HepG2 (cell line): ENCODE measurements around the gene LAMC3. TPM values are rescaled to one million over a fixed set of nuclear protein-coding genes. Genes with fewer than 3 reads are reported as not detected.
A peak's percentile ranks its signal among the peaks of the same experiment; 100 is the strongest.

Experiments used
- CEBPG ChIP-seq: IDR thresholded peaks from 2 replicates; pipeline ENCODE4 v1.6.1; 2016
- DPF2 ChIP-seq: sonication (generic); formaldehyde crosslinking; IDR thresholded peaks from 2 replicates; pipeline ENCODE4 v1.4.0; 2020; ENCODE audit warnings: mild to moderate bottlenecking, low read depth, missing genetic modification reagents, borderline replicate concordance
- EZH2 ChIP-seq: conservative IDR thresholded peaks from 2 replicates; pipeline ENCODE4 v1.6.1; 2012; ENCODE audit warnings: mild to moderate bottlenecking, low read depth, low read length, moderate library complexity
- FOXO1 ChIP-seq: sonication (generic); formaldehyde crosslinking; IDR thresholded peaks from 2 replicates; pipeline ENCODE4 v1.4.0; 2020; ENCODE audit warnings: missing genetic modification reagents
- FOXP1 ChIP-seq, 2 experiments: fragments of 450-650 bp in 1 of 2; IDR thresholded peaks; 2 replicates each; pipeline ENCODE4 v1.6.1; 2017 to 2018; ENCODE audit warnings: antibody characterized with exemption in 1 of 2
- HHEX ChIP-seq: IDR thresholded peaks from 2 replicates; pipeline ENCODE4 v1.6.1; 2016; ENCODE audit warnings: control low read depth
- MATR3 ChIP-seq: sonication (generic); formaldehyde crosslinking; IDR thresholded peaks from 2 replicates; pipeline ENCODE4 v1.4.0; 2020; ENCODE audit warnings: missing genetic modification reagents
- POGZ ChIP-seq: sonication (generic); formaldehyde crosslinking; IDR thresholded peaks from 2 replicates; pipeline ENCODE4 v1.4.0; 2020; ENCODE audit warnings: mild to moderate bottlenecking, missing genetic modification reagents
- SMARCC2 ChIP-seq: fragments of 450-650 bp; IDR thresholded peaks from 2 replicates; pipeline ENCODE4 v1.6.1; 2017; ENCODE audit warnings: antibody characterized with exemption, mild to moderate bottlenecking
- SRF ChIP-seq: IDR thresholded peaks from 2 replicates; pipeline ENCODE4 v1.6.1; 2011; ENCODE audit warnings: mild to moderate bottlenecking, low read depth, low read length, moderate library complexity
- TARDBP ChIP-seq: sonication (generic); formaldehyde crosslinking; IDR thresholded peaks from 2 replicates; pipeline ENCODE4 v1.8.0; 2022; ENCODE audit warnings: mild to moderate bottlenecking, missing genetic modification reagents
- TBP ChIP-seq: sonication (generic); formaldehyde crosslinking; IDR thresholded peaks from 2 replicates; pipeline ENCODE4 v1.5.0; 2020; ENCODE audit warnings: missing genetic modification reagents
- TSC22D2 ChIP-seq: sonication (generic); formaldehyde crosslinking; IDR thresholded peaks from 2 replicates; pipeline ENCODE4 v1.5.1; 2020; ENCODE audit warnings: missing genetic modification reagents, mild to moderate bottlenecking, borderline replicate concordance
- ZFY ChIP-seq: sonication (generic); formaldehyde crosslinking; IDR thresholded peaks from 2 replicates; pipeline ENCODE4 v1.4.0; 2020; ENCODE audit warnings: missing genetic modification reagents
- ZIK1 ChIP-seq: sonication (generic); formaldehyde crosslinking; IDR thresholded peaks from 2 replicates; pipeline ENCODE4 v1.5.0; 2020; ENCODE audit warnings: mild to moderate bottlenecking, low read depth, missing genetic modification reagents, borderline replicate concordance
- ZNF230 ChIP-seq: sonication (generic); formaldehyde crosslinking; IDR thresholded peaks from 2 replicates; pipeline ENCODE4 v1.4.0; 2020; ENCODE audit warnings: mild to moderate bottlenecking, missing genetic modification reagents
- ZNF232 ChIP-seq: sonication (generic); formaldehyde crosslinking; IDR thresholded peaks from 2 replicates; pipeline ENCODE4 v1.4.0; 2020; ENCODE audit warnings: missing genetic modification reagents, borderline replicate concordance
- ZNF550 ChIP-seq: sonication (generic); formaldehyde crosslinking; IDR thresholded peaks from 2 replicates; pipeline ENCODE4 v1.4.0; 2020; ENCODE audit warnings: mild to moderate bottlenecking, missing genetic modification reagents, borderline replicate concordance
- ZNF558 ChIP-seq: sonication (generic); formaldehyde crosslinking; IDR thresholded peaks from 2 replicates; pipeline ENCODE4 v1.9.0; 2022; ENCODE audit warnings: mild to moderate bottlenecking, missing genetic modification reagents, borderline replicate concordance
- polyA plus RNA-seq, 8 experiments: library from polyadenylated mRNA; depleted of rRNA in 3 of 8; stranded (reverse) in 7 of 8; unstranded in 1 of 8; fragments of >200 nt; fragmentation: Illumina TruSeq in 4 of 8; extraction: Trizol in 4 of 8; gene quantifications; 2 replicates each; pipeline versions ENCODE4 v1.2.1 to v1.2.3, GENCODE V29; 2011 to 2016; ENCODE audit warnings: low read depth in 4 of 8, missing spikeins in 1 of 8, mixed read lengths in 1 of 8; ENCODE audit not compliant: insufficient read depth in 1 of 8
- total RNA-seq, 5 experiments: library from RNA; depleted of rRNA; stranded (reverse); fragments of >200 nt; fragmentation: Illumina TruSeq; extraction: Trizol; gene quantifications; 2 replicates each; pipeline ENCODE4 v1.2.3, GENCODE V29; 2016; ENCODE audit warnings: low read depth in 1 of 5
- TF ChIP-seq, protein P1 (sequence below): sonication (generic); formaldehyde crosslinking; IDR thresholded peaks from 2 replicates; pipeline ENCODE4 v1.4.0; 2020; ENCODE audit warnings: missing genetic modification reagents, borderline replicate concordance
- TF ChIP-seq, protein P2 (sequence below): sonication (generic); formaldehyde crosslinking; conservative IDR thresholded peaks from 2 replicates; pipeline ENCODE4 v1.4.0; 2020; ENCODE audit warnings: missing genetic modification reagents
- TF ChIP-seq, protein P3 (sequence below): sonication (generic); formaldehyde crosslinking; IDR thresholded peaks from 2 replicates; pipeline ENCODE4 v1.9.0; 2021; ENCODE audit warnings: missing genetic modification reagents, mild to moderate bottlenecking, borderline replicate concordance

LAMC3 gene
- total and polyA plus RNA-seq, 2 of the 13 experiments (the other 11 are each of a cell fraction or from before 2014, with no cell fraction given): 0.07 to 0.57 TPM

DNA sequence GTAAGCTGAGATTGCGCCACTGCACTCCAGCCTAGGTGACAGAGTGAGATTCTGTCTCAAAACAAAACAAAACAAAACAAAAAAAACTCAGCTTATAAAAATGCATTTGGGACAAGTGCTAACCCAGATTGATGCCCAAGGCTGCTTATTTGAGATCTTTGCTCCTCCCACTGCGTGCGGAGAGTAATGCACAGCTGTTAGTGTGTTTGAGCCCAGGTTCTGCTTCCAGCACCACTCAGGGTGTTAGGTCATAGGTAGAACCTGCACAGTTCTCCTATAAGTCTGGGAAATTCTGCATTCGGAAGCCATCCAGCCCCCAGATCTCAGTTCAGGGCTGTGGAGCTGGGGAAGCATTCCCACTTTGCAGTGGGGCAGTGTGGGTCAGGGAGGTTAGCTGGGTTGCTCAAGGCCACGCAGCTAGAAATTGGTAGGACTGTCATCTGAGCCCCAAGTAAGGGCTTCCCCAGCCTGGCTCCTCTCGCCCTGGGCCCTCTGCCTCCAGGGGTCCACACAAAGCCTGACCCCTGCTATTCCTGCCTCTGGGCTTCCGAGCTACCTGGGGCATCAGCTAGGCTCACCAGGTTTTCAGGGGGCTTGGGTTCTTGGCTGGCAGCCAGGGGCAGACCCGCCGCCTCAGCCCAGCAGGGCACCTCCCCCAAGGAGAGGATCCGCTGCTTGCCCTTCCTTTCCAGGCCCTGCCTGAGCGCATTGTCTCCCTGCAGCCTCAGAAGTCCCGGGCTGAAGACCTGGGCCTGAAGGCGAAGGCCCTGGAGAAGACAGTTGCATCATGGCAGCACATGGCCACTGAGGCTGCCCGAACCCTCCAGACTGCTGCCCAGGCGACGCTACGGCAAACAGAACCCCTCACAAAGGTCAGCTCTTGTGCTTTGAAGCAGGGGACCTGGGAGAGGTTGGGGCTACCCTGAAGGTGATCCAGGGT, 69.7 kb downstream of the LAMC3 start (continued):
- TF ChIP-seq, protein P1, sequence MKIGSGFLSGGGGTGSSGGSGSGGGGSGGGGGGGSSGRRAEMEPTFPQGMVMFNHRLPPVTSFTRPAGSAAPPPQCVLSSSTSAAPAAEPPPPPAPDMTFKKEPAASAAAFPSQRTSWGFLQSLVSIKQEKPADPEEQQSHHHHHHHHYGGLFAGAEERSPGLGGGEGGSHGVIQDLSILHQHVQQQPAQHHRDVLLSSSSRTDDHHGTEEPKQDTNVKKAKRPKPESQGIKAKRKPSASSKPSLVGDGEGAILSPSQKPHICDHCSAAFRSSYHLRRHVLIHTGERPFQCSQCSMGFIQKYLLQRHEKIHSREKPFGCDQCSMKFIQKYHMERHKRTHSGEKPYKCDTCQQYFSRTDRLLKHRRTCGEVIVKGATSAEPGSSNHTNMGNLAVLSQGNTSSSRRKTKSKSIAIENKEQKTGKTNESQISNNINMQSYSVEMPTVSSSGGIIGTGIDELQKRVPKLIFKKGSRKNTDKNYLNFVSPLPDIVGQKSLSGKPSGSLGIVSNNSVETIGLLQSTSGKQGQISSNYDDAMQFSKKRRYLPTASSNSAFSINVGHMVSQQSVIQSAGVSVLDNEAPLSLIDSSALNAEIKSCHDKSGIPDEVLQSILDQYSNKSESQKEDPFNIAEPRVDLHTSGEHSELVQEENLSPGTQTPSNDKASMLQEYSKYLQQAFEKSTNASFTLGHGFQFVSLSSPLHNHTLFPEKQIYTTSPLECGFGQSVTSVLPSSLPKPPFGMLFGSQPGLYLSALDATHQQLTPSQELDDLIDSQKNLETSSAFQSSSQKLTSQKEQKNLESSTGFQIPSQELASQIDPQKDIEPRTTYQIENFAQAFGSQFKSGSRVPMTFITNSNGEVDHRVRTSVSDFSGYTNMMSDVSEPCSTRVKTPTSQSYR: no peak
- no peak for TF ChIP-seq HHEX (CRISPR knock-in tag)
- no peak for TF ChIP-seq SMARCC2
- TF ChIP-seq FOXP1 (IDR thresholded peaks at IDR 0.05): no peak
- TF ChIP-seq FOXP1 (CRISPR knock-in tag; IDR thresholded peaks at IDR 0.05): no peak
- no peak for TF ChIP-seq ZNF230 (CRISPR knock-in tag)
- TF ChIP-seq TSC22D2: no peak
- TF ChIP-seq, protein P2, sequence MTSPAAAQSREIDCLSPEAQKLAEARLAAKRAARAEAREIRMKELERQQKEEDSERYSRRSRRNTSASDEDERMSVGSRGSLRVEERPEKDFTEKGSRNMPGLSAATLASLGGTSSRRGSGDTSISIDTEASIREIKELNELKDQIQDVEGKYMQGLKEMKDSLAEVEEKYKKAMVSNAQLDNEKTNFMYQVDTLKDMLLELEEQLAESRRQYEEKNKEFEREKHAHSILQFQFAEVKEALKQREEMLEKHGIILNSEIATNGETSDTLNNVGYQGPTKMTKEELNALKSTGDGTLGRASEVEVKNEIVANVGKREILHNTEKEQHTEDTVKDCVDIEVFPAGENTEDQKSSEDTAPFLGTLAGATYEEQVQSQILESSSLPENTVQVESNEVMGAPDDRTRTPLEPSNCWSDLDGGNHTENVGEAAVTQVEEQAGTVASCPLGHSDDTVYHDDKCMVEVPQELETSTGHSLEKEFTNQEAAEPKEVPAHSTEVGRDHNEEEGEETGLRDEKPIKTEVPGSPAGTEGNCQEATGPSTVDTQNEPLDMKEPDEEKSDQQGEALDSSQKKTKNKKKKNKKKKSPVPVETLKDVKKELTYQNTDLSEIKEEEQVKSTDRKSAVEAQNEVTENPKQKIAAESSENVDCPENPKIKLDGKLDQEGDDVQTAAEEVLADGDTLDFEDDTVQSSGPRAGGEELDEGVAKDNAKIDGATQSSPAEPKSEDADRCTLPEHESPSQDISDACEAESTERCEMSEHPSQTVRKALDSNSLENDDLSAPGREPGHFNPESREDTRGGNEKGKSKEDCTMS: no peak
- TF ChIP-seq DPF2 (CRISPR knock-in tag): no peak
- TF ChIP-seq SRF: no peak
- peak; percentile 82 for TF ChIP-seq CEBPG
- no peak for TF ChIP-seq EZH2
- TF ChIP-seq, protein P3, sequence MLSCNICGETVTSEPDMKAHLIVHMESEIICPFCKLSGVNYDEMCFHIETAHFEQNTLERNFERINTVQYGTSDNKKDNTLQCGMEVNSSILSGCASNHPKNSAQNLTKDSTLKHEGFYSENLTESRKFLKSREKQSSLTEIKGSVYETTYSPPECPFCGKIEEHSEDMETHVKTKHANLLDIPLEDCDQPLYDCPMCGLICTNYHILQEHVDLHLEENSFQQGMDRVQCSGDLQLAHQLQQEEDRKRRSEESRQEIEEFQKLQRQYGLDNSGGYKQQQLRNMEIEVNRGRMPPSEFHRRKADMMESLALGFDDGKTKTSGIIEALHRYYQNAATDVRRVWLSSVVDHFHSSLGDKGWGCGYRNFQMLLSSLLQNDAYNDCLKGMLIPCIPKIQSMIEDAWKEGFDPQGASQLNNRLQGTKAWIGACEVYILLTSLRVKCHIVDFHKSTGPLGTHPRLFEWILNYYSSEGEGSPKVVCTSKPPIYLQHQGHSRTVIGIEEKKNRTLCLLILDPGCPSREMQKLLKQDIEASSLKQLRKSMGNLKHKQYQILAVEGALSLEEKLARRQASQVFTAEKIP: no peak
- no peak for TF ChIP-seq ZIK1
- no peak for TF ChIP-seq FOXO1 (CRISPR knock-in tag)
- no peak for TF ChIP-seq TARDBP (CRISPR knock-in tag)
- TF ChIP-seq ZNF558 (CRISPR knock-in tag): no peak
- peak; percentile 64; the same call in 1 of the 2 replicates for TF ChIP-seq ZNF550
- no peak for TF ChIP-seq POGZ (CRISPR knock-in tag)
- peak; percentile 63 for TF ChIP-seq ZFY (CRISPR knock-in tag)
- no peak for TF ChIP-seq TBP (CRISPR knock-in tag)
- TF ChIP-seq MATR3 (CRISPR knock-in tag): no peak
- TF ChIP-seq ZNF232 (CRISPR knock-in tag): peak; percentile 61
